Measurements from ENCODE around the gene CNPY2.
"Not testable (repeated sequence)": the region's sequence is repeated elsewhere in the genome, so short reads cannot be mapped to it uniquely, and the experiment has no call there.

Gene CNPY2

DNA sequence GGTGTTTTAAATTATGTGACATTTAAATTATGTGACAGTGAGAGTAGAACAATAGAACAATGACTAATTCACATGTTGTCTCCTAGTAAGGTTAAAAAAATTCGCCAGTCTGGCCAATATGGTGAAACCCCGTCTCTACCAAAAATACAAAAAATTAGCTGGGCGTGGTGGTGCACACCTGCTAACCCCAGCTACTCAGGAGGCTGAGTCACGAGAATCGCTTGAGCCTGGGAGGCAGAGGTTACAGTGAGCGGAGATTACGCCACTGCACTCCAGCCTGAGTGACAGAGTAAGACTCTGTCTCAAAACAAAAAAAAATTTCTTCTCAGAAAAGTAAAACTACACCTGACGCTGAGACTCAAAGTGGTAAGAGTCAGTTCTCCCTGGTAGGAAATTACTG lies 18.4 kb downstream of the CNPY2 start:
- DNase-seq: no peak

DNA sequence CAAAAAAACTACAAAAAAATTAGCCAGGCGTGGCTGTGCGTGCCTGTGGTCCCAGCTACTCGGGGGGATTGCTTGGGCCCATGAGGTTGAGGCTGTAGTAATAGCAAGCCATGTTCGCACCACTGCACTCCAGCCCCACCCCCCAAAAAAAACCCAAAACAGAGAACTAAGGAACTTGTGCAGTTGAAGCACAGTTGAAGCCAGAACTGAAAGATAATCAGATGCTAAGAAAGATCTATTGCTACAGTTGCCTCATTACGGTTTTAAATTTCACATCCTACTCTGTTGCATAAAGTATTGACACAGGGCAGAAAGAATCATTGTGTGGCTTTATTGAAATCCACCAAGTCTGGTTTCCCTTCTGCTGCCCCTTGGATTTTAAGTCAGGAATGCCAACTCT lies 19.5 kb downstream of the CNPY2 start:
- DNase-seq: no peak

DNA sequence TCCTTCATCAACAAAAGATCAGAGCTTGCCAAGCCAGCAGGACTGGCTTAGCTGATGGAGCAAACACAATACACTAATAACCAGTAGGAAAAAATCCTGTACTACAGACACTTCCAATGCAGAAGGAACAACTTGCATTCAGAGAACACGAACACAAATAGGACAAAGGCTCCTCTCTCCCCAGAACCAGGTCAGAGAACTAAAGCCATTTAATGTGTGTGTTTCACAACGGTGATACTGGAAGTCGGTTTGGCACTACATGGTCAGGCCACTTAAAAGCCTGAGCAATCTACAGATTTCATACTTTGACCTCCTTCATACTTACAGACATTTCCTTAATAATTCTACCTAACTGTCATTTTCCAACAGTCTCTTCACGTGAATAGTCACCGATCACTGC lies 22.0 kb downstream of the CNPY2 start:
- no peak for DNase-seq

DNA sequence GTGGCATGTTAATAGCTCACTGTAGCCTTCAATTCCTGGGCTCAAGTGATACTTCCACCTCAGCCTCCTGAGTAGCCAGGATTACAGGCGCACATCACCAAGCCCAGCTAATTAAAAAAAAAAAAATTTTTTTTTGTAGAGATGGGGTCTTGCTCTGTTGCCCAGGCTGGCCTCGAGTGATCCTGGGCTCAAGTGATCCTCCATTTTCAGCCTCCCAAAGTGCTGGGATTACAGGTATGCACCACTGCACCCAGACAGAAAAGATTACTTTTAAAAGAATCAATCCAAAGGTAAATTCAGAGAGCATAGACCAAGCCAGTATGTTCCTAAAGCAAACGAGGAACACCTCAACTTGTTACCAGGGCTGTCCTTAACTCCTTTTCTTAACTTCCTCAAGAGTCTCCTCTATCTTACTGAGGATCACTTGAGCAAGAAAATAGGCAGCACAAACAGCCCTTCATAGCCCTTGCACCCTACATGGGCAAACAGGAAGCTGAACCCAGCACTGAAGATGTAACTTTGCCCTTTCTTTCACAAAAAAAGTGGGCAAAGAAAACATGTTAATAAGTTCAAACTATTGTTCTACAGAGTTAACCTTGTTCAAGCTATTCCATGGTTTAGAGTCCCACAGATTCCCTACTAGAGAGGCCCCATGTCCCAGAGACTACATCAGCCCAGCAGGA lies 26.9 kb downstream of the CNPY2 start:
- no peak for DNase-seq

DNA sequence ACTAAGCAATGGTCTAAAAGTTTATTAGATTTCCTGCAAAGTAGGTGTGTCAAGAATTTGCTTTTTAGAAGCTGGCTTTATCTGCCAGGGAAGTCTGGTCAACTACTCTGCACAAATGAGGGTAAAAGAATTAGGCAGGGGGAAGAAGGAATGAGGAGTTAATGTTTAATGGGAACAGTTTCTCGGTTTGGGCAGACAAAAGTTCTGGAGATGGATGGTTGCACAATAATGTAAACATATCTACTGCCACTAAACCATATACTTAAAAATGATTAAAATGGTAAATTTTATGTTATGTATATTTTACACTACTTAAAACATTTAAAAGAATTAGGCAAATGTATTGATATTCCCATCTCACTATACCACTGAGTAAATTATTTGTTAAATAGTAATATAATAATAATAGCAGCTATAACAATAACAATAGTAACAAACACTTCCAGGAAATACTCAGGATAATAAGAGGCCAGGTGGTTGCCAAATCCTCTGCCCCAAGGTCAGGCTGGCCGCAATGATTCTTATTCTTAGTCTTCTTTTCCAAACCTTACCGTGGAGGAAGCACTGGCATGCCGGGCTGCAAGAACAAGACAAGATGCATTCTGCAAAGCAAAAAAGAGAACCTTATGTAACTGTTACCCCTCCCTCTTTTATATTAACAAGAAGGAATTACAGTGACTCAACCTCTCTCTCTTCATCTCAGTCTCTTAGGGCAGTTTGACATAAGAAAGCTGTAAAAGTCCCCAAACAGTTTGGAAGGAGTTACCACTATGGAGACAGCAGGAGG lies 29.6 kb downstream of the CNPY2 start:
- no peak for DNase-seq

DNA sequence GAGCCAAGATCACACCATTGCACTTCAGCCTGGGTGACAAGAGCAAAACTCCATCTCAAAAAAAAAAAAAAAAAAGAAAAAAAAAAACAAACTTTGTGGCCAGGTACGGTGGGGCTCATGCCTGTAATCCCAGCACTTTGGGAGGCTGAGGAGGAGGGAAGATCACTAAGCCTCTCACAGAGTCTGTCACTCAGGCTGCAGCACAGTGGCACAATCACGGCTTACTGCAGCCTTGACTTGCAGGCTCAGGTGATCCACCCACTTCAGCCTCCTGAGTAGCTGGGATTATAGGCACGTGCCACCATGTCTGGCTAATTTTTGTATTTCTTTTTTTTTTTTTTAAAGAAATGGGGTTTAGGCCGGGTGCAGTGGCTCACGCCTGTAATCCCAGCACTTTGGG lies 31.5 kb downstream of the CNPY2 start:
- DNase-seq: not testable (repeated sequence)

DNA sequence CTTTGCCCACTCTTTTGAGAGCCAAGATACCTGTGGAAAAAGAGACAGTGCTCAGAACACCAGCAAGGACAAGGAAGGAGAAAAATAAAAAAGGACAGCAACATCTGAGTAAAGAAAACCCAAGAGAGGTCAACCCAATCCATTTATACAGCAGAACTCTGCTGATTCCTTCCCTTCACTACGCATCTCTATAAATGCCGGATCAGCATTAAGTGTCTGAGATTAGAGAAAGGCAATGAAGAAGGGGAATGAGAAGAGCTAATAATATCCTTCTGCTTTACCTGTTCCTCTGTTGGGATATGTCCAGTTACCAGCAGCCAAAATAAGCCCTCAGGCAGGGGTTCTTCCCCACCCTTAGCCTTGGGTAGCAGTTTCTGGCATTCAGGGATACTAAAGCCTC lies 33.2 kb downstream of the CNPY2 start:
- no peak for DNase-seq

DNA sequence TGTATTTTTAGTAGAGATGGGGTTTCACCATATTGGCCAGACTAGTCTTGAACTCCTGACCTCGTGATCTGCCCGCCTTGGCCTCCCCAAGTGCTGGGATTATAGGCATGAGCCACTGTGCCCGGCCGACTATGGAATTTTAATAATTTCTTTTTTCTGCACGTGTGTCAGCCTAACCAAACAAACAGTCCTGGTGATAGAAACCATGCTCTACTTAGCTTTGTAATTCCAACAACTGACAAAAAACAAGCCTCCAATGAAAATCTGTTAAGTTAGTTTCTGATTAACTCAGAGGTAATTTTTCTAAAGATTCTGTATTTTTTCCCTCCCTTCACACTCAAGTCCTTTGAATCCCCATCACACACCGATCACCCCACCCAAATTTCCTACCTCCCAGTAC lies 33.8 kb downstream of the CNPY2 start:
- no peak for DNase-seq

DNA sequence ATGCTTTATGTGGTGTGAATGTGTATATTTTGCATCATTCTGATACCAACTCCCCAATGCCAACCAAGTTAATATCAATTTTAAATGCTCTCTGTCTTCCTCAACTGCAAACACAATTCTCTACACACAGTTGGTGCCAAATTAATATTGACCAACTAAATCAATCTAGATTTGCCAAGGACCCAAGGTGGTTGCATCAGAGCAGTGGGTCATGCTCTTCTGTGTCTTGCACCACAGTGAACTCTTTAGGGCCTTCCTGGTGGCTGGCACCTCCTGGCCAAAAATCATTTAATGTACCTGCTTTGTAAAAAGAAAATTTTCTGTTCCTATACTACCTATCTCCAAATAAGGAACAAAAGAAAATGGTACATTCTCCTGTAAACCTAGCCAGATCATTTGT lies 34.9 kb downstream of the CNPY2 start:
- no peak for DNase-seq

DNA sequence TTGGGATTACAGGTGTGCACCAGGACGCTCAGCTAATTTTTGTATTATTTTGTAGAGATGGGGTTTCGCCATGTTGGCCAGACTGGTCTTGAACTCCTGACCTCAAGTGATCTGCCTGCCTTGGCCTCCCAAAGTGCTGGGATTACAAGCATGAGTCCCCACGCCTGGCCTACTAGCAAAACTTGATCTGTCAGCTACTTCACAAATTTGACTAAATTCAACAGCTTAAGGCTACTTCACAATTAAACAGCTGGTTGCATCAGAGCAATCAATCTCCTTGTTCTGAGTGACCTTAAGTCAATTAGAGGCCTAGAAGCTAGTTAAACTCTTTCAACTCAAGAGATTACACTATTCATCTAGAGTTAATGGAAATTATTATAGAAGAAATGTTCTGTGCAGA lies 36.9 kb downstream of the CNPY2 start:
- DNase-seq: no peak

DNA sequence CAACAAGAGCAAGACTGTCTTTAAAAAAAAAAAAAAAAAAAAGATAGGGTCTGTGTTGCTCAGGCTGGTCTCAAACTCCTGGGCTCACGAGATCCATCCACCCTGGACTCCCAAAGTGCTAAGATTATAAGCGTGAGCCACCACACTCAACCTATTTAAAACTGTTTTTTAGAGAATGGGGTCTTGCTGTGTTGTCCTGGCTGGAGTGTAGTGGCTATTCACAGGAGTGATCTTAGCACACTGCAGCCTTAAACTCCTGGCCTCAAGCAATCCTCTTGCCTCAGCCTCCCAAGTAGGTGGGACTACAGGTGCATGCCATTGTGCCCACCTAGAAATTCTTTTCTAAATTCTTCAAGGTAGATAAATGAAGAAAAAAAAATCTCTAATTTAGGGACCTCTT lies 41.5 kb downstream of the CNPY2 start:
- DNase-seq: no peak

DNA sequence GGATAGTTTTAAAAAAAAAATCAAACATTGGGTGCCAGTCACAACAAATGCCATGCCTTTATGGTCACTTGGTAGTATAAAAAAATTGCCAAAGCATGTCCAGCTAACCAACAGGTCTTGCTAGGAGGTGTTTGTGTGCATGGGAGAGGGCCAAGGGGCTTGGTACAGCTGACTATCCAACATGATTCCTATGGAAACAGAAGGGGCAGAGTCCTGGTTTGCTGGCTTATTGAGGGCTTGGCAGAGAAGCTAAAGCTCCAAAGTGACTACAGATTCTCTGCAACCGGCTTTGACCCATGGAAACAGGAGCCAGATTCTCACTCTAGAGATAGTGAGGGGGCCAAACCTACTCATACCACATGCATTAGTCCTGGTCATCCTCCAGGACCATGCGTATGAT lies 43.3 kb downstream of the CNPY2 start:
- not testable (repeated sequence) for DNase-seq

DNA sequence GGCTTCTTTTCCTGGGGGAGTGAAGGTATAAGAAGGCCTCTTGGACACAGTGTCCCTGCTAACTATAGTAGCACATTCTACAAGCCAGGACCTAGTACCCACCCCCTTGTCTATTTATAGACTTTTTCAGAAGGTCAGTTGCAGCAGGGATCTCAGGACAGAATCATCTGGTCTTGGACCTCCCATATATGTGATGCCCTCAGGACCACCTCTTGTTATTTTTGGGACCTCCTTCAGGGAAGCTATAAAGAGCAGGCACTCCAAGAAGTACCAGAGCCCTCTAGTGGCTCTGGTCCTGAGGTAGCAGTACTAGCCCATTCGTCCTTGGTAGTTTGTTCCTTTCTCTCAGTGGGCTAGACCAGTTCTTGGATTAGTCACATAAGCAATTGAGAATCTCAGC lies 44.8 kb downstream of the CNPY2 start:
- no peak for DNase-seq

DNA sequence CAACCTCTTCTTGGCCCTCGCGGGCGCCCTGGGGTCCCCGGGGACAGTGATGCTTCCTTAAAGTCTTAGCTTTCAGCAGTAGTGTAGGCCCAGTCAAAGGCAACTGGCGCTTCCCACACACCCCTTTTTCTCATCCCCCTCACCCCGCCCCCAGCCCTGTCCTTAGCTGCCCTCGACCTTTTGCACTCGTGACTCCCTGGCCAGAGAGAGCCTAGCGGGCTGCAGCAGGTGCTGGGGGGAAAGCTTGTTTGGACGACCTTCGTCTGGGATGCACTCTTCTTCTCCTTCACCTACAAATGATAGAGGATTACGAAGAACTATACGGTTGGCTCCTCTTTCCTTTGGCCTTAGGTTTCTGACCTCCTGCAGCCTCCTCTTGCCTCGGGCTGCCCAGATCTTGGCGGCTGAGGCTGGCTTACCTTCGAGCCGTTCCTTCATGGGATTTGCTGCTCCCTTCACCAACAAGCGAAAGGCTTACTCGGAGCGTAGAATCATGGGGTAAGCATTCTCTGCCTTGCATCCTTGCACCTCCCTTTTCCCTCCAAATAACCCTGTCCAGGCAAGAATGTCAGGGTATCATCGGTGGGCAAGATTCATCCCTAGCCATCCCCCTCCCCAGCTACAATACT lies 48.2 kb downstream of the CNPY2 start:
- DNase-seq: peak; percentile 14

DNA sequence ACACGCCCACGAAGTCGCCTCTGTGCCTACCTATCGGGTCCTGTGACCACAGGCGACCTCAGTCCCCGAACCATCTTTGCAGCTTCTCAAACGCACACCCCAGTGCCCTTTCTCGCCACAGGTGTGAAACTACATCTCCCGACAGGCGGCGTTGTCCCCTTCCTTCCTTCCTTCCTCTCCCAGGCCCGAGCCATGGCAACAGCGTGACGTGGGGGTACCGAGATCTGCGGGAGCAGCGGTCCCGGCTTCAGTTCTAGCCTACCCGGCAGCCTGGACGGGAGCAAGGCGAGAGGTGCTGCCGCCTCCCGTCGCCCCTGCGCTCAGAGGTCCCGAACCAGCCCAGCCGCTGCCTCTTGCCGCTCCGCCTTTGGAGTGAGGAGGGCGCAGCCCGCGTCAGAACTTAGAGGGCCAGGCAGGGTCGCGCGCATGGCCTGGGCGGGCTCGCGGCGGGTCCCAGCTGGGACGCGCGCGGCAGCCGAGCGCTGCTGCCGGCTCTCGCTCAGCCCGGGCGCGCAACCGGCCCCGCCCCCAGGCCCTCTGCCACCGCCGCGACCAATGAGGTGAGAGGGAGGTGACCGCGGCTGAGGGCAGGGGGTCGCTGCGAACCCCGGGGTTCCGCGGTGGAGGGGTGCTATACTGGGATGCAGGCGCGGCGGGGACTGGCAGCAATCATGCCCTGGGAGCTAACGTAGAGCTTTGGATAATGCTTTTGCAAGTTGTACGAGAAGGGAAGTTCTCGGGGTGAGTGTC lies 48.9 kb downstream of the CNPY2 start, which contains the start of gene COQ10A:
Gene COQ10A (plus strand): TSS at position 250 of the 750 bp plus-strand sequence. CDS start 177 bp downstream, at position 427.
- DNase-seq: peak; percentile 70

DNA sequence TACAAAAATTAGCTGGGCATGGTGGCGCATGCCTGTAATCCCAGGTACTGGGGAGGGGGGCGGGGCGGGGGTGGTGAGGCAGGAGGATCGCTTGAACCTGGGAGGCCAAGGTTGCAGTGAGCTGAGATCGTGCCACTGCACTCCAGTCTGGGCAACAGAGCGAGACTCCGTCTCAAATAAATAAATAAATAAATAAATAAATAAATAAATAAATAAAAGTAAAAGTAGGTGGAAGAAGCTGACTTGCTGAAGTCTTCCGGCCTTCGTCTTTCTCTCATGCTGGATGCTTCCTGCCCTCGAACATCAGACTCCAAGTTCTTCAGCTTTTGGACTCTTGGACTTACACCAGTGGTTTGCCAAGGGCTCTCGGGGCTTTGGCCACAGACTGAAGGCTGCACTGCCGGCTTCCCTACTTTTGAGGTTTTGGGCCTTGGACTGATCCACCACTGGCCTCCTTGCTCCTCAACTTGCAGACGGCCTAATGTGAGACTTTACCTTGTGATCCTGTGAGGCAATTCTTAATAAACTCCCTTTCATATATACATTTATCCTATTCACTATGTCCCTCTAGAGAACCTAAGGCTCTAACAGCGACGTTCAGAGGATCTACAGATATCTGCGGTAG lies 49.6 kb downstream of the CNPY2 start:
- not testable (repeated sequence) for DNase-seq

DNA sequence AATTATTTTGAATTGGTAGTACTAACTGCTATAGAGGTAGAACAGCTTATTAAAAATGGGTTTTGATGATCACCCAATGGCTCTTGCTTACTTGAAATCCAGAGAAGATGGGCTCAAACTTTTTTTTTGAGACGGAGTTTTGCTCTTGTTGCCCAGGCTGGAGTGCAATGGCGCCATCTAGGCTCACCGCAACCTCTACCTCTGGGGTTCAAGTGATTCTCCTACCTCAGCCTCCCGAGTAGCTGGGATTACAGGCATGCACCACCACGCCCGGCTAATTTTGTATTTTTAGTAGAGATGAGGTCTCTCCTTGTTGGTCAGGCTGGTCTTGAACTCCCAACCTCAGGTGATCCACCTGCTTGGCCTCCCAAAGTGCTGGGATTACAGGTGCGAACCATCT lies 52.8 kb downstream of the CNPY2 start:
- DNase-seq: not testable (repeated sequence)

DNA sequence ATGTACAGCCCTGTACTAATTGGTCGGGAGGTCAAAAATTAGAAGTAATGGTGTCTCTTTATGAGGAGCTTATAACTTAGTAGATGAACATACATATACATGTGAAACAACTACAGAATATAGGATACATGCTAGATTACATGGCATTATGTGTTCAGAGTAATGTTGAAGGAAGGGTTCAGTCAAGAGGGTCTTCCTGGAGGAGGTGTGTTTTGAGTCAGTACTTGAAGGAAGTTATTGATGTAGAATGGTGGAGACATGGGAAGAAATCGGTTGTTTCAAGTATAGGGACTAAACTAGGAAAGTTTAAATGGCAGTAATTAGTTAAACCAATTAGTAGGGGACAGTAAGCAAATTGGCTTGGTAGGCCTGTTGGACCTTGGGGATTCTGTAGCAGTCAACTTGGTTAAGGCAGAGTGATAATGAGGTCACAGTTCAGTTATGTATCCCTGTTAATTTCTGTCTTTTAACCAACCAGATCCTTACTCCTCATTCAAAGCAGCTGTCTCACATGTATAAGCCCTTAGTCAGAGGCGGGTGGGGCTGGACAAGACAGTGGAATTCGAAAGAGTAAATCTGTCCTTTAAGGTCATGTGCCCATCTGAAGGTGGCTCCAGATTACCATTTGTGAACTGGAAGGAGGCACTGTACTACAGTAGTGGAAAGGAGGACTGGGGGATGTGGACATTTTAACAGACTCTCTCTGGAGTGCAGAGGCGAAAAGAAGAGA lies 54.1 kb downstream of the CNPY2 start:
- DNase-seq: no peak

DNA sequence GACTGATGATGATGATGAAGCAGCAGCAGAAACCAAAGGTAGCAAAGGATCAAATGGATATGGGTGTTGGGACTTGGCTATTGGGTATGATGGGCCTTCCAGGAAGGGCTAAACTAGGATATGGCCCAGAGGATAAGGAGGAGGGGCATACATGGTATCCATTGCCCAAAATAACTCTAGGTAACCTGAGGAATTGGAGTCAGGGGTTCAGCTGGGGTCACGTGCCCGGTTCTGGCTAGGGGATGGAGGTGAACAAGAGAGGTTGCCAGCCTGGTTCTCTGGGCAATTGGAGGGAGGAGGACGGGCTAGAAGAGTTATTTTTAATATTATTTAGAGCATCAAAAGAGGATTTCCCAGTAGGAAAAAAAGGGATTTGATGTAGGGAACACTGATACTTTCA lies 54.9 kb downstream of the CNPY2 start:
- DNase-seq: no peak

DNA sequence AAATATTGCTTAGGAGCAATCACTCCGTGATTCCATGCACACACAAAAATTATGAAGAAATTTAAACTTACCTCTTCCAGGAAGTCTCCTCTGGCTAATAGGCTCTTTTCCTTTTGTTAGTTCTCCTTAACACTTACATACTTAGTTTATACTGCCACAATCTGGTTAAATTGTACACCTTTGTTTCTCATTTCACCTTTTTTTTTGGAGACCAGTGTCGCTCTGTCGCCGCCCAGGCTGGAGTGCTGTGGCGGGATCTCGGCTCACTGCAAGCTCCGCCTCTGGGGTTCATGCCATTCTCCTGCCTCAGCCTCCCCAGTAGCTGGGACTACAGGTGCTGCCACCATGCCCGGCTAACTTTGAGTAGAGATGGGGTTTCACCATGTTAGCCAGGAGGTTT lies 55.4 kb downstream of the CNPY2 start:
- no peak for DNase-seq
